PC-9 (cell line): ENCODE data around the gene VIPR1. TPM values are rescaled to one million over a fixed set of nuclear protein-coding genes. Genes with fewer than 3 reads are reported as not detected.

ENCODE experiments used
- BruUV-seq: library from RNA; stranded (reverse); fragments of 400-500 nt; replicated peaks from 2 replicates; lab custom pipeline; 2021; lab: Mats Ljungman, UMichigan
- CTCF ChIA-PET: fragments of 300-600 bp; sonication (Branson Sonifier 250); formaldehyde crosslinking; loops from one replicate; lab custom pipeline; 2022; ENCODE audit warnings: antibody characterized with exemption; lab: Charles Lee
- POLR2A ChIA-PET: fragments of 300-600 bp; sonication (Branson Sonifier 250); formaldehyde crosslinking; loops from one replicate; lab custom pipeline; 2022; ENCODE audit warnings: antibody characterized with exemption; ENCODE audit not compliant: unreplicated experiment; lab: Charles Lee
- DNase-seq, 2 experiments: peaks; one replicate each; pipeline versions ENCODE4 v3.0.0 to v3.0.0-alpha.2; 2015 to 2022; ENCODE audit warnings: mixed read lengths in 1 of 2
- H2AFZ ChIP-seq: fragments of 200-600 bp; sonication (generic); 2 replicates; pipeline ENCODE4 v1.8.1; 2017; ENCODE audit warnings: antibody characterized with exemption
- H3F3A ChIP-seq: fragments of 200-600 bp; sonication (generic); 2 replicates; pipeline ENCODE4 v1.8.1; 2017; ENCODE audit warnings: antibody characterized with exemption, mild to moderate bottlenecking, low read depth; ENCODE audit not compliant: insufficient read depth
- H3K27ac ChIP-seq: fragments of 200-600 bp; sonication (generic); 2 replicates; pipeline ENCODE4 v1.6.1; 2016; ENCODE audit warnings: mixed run types
- H3K27me3 ChIP-seq: fragments of 200-600 bp; sonication (generic); 2 replicates; pipeline ENCODE4 v1.6.1; 2016; ENCODE audit warnings: low read depth, mixed run types; ENCODE audit not compliant: insufficient read depth
- H3K36me3 ChIP-seq: fragments of 200-600 bp; sonication (generic); 2 replicates; pipeline ENCODE4 v1.6.1; 2016; ENCODE audit warnings: low read depth, mixed run types
- H3K4me1 ChIP-seq: fragments of 200-600 bp; sonication (generic); replicated peaks from 2 replicates; pipeline ENCODE4 v1.6.1; 2016; ENCODE audit warnings: mixed run types; ENCODE audit not compliant: insufficient read depth
- H3K4me2 ChIP-seq: fragments of 200-600 bp; sonication (generic); 2 replicates; pipeline ENCODE4 v1.6.1; 2017; ENCODE audit warnings: mixed run types
- H3K4me3 ChIP-seq: fragments of 200-600 bp; sonication (generic); 2 replicates; pipeline ENCODE4 v1.6.1; 2016; ENCODE audit warnings: mixed run types
- H3K79me2 ChIP-seq: fragments of 200-600 bp; sonication (generic); 2 replicates; pipeline ENCODE4 v1.6.1; 2017; ENCODE audit warnings: low read depth, mixed run types
- H3K9me2 ChIP-seq: fragments of 200-600 bp; sonication (generic); 2 replicates; pipeline ENCODE4 v1.8.1; 2017; ENCODE audit warnings: mild to moderate bottlenecking; ENCODE audit not compliant: insufficient read depth
- H3K9me3 ChIP-seq: fragments of 200-600 bp; sonication (generic); 2 replicates; pipeline ENCODE4 v1.8.1; 2016; ENCODE audit warnings: low read depth; ENCODE audit not compliant: insufficient read depth
- H4K20me1 ChIP-seq: fragments of 200-600 bp; sonication (generic); 2 replicates; pipeline ENCODE4 v1.8.1; 2017; ENCODE audit not compliant: insufficient read depth
- CTCF ChIP-seq: fragments of 200-600 bp; sonication (generic); conservative IDR thresholded peaks from 2 replicates; pipeline ENCODE4 v1.6.1; 2017; ENCODE audit warnings: mixed run types, antibody characterized with exemption, mild to moderate bottlenecking, moderate library complexity
- EZH2 ChIP-seq: fragments of 200-600 bp; sonication (generic); IDR thresholded peaks from 2 replicates; pipeline ENCODE4 v1.8.0; 2017; ENCODE audit warnings: antibody characterized with exemption, low read depth
- intact Hi-C: fragments of 100-400 bp; cut with micrococcal nuclease; formaldehyde crosslinking; loops from one replicate; pipeline ENCODE4 v1.10.0; 2022; ENCODE audit not compliant: unreplicated experiment
- total RNA-seq: library from RNA; stranded (reverse); gene quantifications from 2 replicates; pipeline ENCODE4 v1.2.3, GENCODE V29; 2021

Gene VIPR1
- total RNA-seq, 1 experiment from 2014 or later, result 23.9 TPM

GRCh38 chr3:42498791-42499477 is 3.5 kb upstream of the VIPR1 start:
- Histone ChIP-seq H3K79me2 (peaks cover 9% of the 10 kb centered on the region), H3K9me3 (no peaks in the 10 kb centered on the region), H3K4me1 (peaks cover 36% of the 10 kb centered on the region), H2AFZ (no peak overlapping the region), H3K4me3 (no peak overlapping the region), H3F3A (peaks cover 18% of the 10 kb centered on the region; the same call in 1 of the 2 replicates), H3K27me3 (no peaks in the 10 kb centered on the region), H3K27ac (no peak overlapping the region), H4K20me1 (no peaks in the 10 kb centered on the region), H3K9me2 (no peaks in the 10 kb centered on the region), H3K36me3 (no peaks in the 10 kb centered on the region), H3K4me2 (no peak overlapping the region)
- DNase-seq, result no peak
- CTCF ChIA-PET, result no interaction called here
- POLR2A ChIA-PET, result no interaction called here
- intact Hi-C loops, result no loop called here
- BruUV-seq, result no TSS peak
- TF ChIP-seq CTCF (no peak), EZH2 (no peak)

GRCh38 chr3:42499478-42499871 is 3.0 kb upstream of the VIPR1 start:
- Histone ChIP-seq H4K20me1 (no peaks in the 10 kb centered on the region), H3K4me1 (peaks cover 36% of the 10 kb centered on the region), H3K4me2 (no peak overlapping the region), H3K27ac (no peak overlapping the region), H3K9me3 (no peaks in the 10 kb centered on the region), H3K27me3 (no peaks in the 10 kb centered on the region), H3K36me3 (no peaks in the 10 kb centered on the region), H3F3A (peaks cover 18% of the 10 kb centered on the region; the same call in 1 of the 2 replicates), H3K79me2 (peaks cover 13% of the 10 kb centered on the region), H3K4me3 (no peak overlapping the region), H2AFZ (no peak overlapping the region), H3K9me2 (no peaks in the 10 kb centered on the region)
- ChIA-PET CTCF (no interaction called here), POLR2A (no interaction called here)
- intact Hi-C loops, result no loop called here
- BruUV-seq, result no TSS peak
- no peak for DNase-seq
- TF ChIP-seq EZH2, result no peak
- no peak for TF ChIP-seq CTCF

GRCh38 chr3:42500091-42500490 is 2.4 kb upstream of the VIPR1 start:
- H3K27ac ChIP-seq, result no peak overlapping the region
- POLR2A ChIA-PET, result no interaction called here
- intact Hi-C loops, result no loop called here

More at GRCh38 chr3:42500091-42500490, 2.4 kb upstream of the VIPR1 start:
- H3F3A ChIP-seq, result peaks cover 18% of the 10 kb centered on the region; the same call in 1 of the 2 replicates
- no TSS peak for BruUV-seq
- no peaks in the 10 kb centered on the region for H3K27me3 ChIP-seq
- no peaks in the 10 kb centered on the region for H3K9me2 ChIP-seq
- TF ChIP-seq EZH2, result no peak
- no peak for TF ChIP-seq CTCF
- peaks cover 13% of the 10 kb centered on the region for H3K79me2 ChIP-seq
- no peaks in the 10 kb centered on the region for H4K20me1 ChIP-seq
- no peaks in the 10 kb centered on the region for H3K9me3 ChIP-seq
- no peak overlapping the region for H3K4me2 ChIP-seq
- no peak for DNase-seq
- no peaks in the 10 kb centered on the region for H3K36me3 ChIP-seq
- H3K4me1 ChIP-seq, result peaks cover 36% of the 10 kb centered on the region
- CTCF ChIA-PET, result no interaction called here
- no peak overlapping the region for H3K4me3 ChIP-seq
- no peak overlapping the region for H2AFZ ChIP-seq
